AG09319 (cell line): ENCODE results near the gene ADGRB2.
"Not testable (repeated sequence)": the region's sequence is repeated elsewhere in the genome, so short reads cannot be mapped to it uniquely, and the experiment has no call there.

Experiments
- DNase-seq: peaks from one replicate; pipeline ENCODE4 v3.0.0-alpha.2; 2010; ENCODE audit warnings: low read depth; ENCODE audit errors: extremely low read depth
- TF ChIP-seq, protein P1 (sequence below): IDR thresholded peaks from 2 replicates; pipeline ENCODE4 v1.5.1; 2011; ENCODE audit warnings: low read depth, mild to moderate bottlenecking, inconsistent platforms, low read length, moderate library complexity

Gene ADGRB2

GRCh38 chr1:31707711-31708110, 56.4 kb downstream of the ADGRB2 start:
- TF ChIP-seq, protein P1, sequence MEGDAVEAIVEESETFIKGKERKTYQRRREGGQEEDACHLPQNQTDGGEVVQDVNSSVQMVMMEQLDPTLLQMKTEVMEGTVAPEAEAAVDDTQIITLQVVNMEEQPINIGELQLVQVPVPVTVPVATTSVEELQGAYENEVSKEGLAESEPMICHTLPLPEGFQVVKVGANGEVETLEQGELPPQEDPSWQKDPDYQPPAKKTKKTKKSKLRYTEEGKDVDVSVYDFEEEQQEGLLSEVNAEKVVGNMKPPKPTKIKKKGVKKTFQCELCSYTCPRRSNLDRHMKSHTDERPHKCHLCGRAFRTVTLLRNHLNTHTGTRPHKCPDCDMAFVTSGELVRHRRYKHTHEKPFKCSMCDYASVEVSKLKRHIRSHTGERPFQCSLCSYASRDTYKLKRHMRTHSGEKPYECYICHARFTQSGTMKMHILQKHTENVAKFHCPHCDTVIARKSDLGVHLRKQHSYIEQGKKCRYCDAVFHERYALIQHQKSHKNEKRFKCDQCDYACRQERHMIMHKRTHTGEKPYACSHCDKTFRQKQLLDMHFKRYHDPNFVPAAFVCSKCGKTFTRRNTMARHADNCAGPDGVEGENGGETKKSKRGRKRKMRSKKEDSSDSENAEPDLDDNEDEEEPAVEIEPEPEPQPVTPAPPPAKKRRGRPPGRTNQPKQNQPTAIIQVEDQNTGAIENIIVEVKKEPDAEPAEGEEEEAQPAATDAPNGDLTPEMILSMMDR = peak; percentile 25
- no peak for DNase-seq

DNA sequence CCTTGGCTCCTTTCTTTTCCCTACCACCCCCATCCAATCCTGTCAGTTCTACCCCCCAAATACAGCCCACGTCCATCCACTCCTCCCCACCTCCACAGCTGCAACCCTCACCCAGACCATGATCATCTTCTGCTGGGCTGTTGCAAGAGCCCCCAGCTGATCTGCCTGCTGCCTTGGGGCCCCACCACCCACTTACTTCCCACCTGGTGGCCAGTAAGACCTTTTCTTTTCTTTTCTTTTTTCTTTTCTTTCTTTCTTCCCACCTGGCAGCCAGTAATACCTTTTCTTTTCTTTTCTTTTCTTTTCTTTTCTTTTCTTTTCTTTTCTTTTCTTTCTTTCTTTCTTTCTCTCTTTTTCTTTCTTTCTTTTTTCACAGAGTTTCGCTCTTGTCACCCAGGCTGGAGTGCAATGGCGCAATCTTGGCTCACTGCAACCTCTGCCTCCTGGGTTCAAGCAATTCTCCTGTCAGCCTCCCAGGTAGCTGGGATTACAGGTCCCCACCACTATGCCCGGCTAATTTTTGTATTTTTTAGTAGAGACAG, 57.0 kb downstream of the ADGRB2 start:
- DNase-seq = not testable (repeated sequence)

GRCh38 chr1:31706384-31707058, 57.6 kb downstream of the ADGRB2 start:
- DNase-seq = no peak
- TF ChIP-seq, protein P1 = no peak

DNA sequence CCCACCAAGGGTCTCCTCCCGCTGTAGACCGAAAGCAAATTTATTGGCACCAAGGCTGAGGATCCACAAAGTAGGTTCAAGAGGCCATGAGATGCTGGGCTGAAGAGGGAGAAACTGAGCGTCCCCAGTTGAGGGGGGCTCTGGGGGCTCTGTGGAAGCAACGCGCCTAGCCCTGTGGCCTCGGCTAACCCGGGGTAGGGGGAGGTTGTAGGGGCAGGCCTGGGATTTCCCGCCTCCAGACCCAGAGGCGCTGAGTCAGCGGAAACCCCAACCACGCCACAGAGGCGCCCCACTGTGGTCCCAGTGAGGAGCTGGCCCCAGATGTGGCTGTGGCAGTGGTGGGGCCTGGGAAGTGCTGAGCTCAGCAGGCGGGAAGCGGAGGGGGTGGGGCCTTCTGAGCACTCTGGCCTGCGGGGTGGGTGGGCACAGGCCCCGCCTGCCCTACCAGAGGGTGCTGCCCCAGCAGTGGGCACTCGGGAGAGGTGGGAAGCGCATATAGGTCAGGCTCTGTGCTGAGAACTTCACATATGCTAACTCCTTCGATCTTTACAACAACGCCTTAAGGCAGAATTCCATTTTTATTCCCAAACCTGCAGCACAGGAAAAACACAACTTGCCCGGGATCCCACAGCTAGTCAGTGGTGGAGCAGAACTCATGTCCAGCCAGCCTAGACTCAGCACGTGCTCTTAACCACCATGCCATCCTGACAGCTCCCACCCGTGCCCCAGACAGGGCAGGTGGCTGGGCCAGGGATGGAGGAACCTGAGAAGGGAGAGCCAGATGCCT, 58.9 kb downstream of the ADGRB2 start:
- TF ChIP-seq, protein P1 = peak; percentile 45

GRCh38 chr1:31704271-31705079, 59.7 kb downstream of the ADGRB2 start:
- DNase-seq = no peak

More for the DNA sequence above, 58.9 kb downstream of the ADGRB2 start:
- no peak for DNase-seq

GRCh38 chr1:31703431-31704270, 60.5 kb downstream of the ADGRB2 start, which contains the start of gene COL16A1:
Gene COL16A1, minus strand, starts transcription at chr1:31704017. Its CDS starts 1,824 bp downstream, at chr1:31702193.
- DNase-seq = no peak

More at GRCh38 chr1:31704271-31705079, 59.7 kb downstream of the ADGRB2 start:
- TF ChIP-seq, protein P1 = no peak

More at GRCh38 chr1:31703431-31704270, 60.5 kb downstream of the ADGRB2 start, which contains the start of gene COL16A1:
- TF ChIP-seq, protein P1 = no peak; the same call in 1 of the 2 replicates
